Aorta (tissue), 5 donors: ENCODE results near the gene ZEB2. TPM values are rescaled to one million over a fixed set of nuclear protein-coding genes. Genes with fewer than 3 reads are reported as not detected.

Source experiments
- ATAC-seq: fragments of 200-7000 bp; cut with Tn5 transposase; one replicate; pipeline ENCODE4 v1.9.1; 2022; ENCODE audit warnings: moderate library complexity; ENCODE audit not compliant: low FRiP score
- DNase-seq, 2 donors: peaks; one replicate each; pipeline ENCODE4 v3.0.0-alpha.2; 2020
- H3K27ac ChIP-seq, 2 donors: one replicate each; pipeline ENCODE4 v1.5.1; 2013; ENCODE audit warnings: low read length in 2 of 2, mild to moderate bottlenecking in 2 of 2, moderate library complexity in 2 of 2, control low read depth in 1 of 2, inconsistent platforms in 1 of 2, low read depth in 1 of 2
- H3K27me3 ChIP-seq, 2 donors: one replicate each; pipeline ENCODE4 v1.6.1; 2013; ENCODE audit warnings: control low read depth in 1 of 2, low read length in 1 of 2, mild to moderate bottlenecking in 1 of 2, moderate library complexity in 1 of 2; ENCODE audit not compliant: insufficient read depth in 2 of 2, control insufficient read depth in 1 of 2
- H3K36me3 ChIP-seq, 2 donors: one replicate each; pipeline ENCODE4 v1.6.1; 2013; ENCODE audit warnings: control low read depth in 1 of 2, low read length in 1 of 2, mild to moderate bottlenecking in 1 of 2; ENCODE audit not compliant: insufficient read depth in 2 of 2, control insufficient read depth in 1 of 2
- H3K4me1 ChIP-seq, 2 donors: one replicate each; pipeline ENCODE4 v1.6.1; 2013; ENCODE audit warnings: low read length in 2 of 2, control low read depth in 1 of 2, mild to moderate bottlenecking in 1 of 2, moderate library complexity in 1 of 2; ENCODE audit not compliant: insufficient read depth in 2 of 2, control insufficient read depth in 1 of 2
- H3K4me3 ChIP-seq, 2 donors: one replicate each; pipeline ENCODE4 v1.5.1; 2013; ENCODE audit warnings: low read length in 2 of 2, control low read depth in 1 of 2, mild to moderate bottlenecking in 1 of 2
- H3K9me3 ChIP-seq: one replicate; pipeline ENCODE4 v1.6.1; 2013; ENCODE audit warnings: mild to moderate bottlenecking, low read length; ENCODE audit not compliant: control insufficient read depth
- WGBS, 2 donors: extraction: QIAGEN DNeasy Blood & Tissue Kit; methylation state at CpG; one replicate each; pipeline ENCODE4 v1.1.7; 2013; 5-methylcytosine and 5-hydroxymethylcytosine counted together
- intact Hi-C, 2 donors: fragments of 100-400 bp; cut with DNase I; formaldehyde crosslinking; loops; one replicate each; pipeline versions ENCODE4 v1.14.2 to v1.15.0; 2022
- polyA plus RNA-seq, 2 donors: library from polyadenylated mRNA; stranded (reverse); fragments of 200-250 nt; gene quantifications; one replicate each; pipeline ENCODE4 v1.2.3, GENCODE V29; 2013
- total RNA-seq, 2 donors: library from RNA; stranded (reverse); fragmentation: NEBNext Ultra II Directional; extraction: Animal tissue kit (Norgen Biotek cat#: 25700); gene quantifications; one replicate each; pipeline ENCODE4 v1.2.1, GENCODE V29; 2021
- donor health status: healthy with polysubstance abuse.
- donor health status: Bipolar disorder and iron deficiency.
- donor health status: DM: no; HTN: no; CAD: no.
- donor health status: DM: no; HTN: no; CAD: no.
- donor health status: DM: yes; HTN: yes; CAD: no.

The ZEB2 gene
- total and polyA plus RNA-seq, 4 donors, result 38.7 to 301 (median 121) TPM

DNA sequence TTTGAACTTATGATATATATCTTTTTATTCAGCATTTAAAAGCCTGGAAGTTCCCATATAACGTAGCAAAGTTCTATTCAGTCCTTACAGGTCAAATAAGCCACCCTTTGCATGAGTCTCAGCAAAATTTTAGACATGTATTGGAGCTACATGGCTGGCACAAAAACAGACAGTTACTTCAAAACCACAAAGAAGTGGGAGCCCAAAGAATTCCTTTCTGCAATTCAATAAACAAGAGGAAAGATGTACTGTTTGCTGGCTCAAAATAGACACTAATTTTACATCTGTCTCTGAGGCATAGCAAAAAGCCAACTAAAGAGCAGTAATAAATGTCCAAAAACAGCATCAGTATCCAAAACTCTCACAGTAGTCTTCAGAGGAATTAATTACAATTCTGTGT, 87.0 kb downstream of the ZEB2 start:
- peak overlapping the region in 1 of 2 donors; percentile 43 for H3K27ac ChIP-seq
- intact Hi-C loops, result loop anchor here in 1 of 2 donors (5.0 kb wide), 1 partner anchor 79 kb away; no protein-coding TSS in a partner anchor
- DNase-seq (no peak), ATAC-seq (no peak)
- no peaks in the 10 kb centered on the region for H3K36me3 ChIP-seq
- no peaks in the 10 kb centered on the region for H3K27me3 ChIP-seq
- H3K9me3 ChIP-seq, result no peaks in the 10 kb centered on the region
- peaks cover 4% of the 10 kb centered on the region in 2 donors for H3K4me1 ChIP-seq
- H3K4me3 ChIP-seq, result no peak overlapping the region
- WGBS, 2 donors, result 48 to 49% methylated on average over 1 of the region's 1 CpG

- no peaks in the 10 kb centered on the region for H3K27me3 ChIP-seq
- H3K4me1 ChIP-seq, result peaks cover 4% of the 10 kb centered on the region in 2 donors
- 33 to 36% methylated on average over 3 of the region's 3 CpGs for WGBS, 2 donors
- ATAC-seq, result no peak
- no peaks in the 10 kb centered on the region for H3K9me3 ChIP-seq
- H3K36me3 ChIP-seq, result no peaks in the 10 kb centered on the region
- intact Hi-C loops, result loop anchor here in 1 of 2 donors (5.0 kb wide), 1 partner anchor 80 kb away; no protein-coding TSS in a partner anchor
- no peak for DNase-seq
- H3K27ac ChIP-seq, result peak overlapping the region in 1 of 2 donors; percentile 97
- no peak overlapping the region for H3K4me3 ChIP-seq
Observed at GRCh38 chr2:144431998-144432397, 87.9 kb downstream of the ZEB2 start.

GRCh38 chr2:144431392-144431783, 88.5 kb downstream of the ZEB2 start:
- 0 to 5% methylated on average over 8 of the region's 8 CpGs for WGBS, 2 donors
- DNase-seq (no peak), ATAC-seq (peak; percentile 40)
- no peaks in the 10 kb centered on the region for H3K27me3 ChIP-seq
- peak overlapping the region; percentile 71 to 97 for H3K27ac ChIP-seq
- no peaks in the 10 kb centered on the region for H3K9me3 ChIP-seq
- intact Hi-C loops, result loop anchor here in 1 of 2 donors (5.0 kb wide), 1 partner anchor 81 kb away; no protein-coding TSS in a partner anchor
- H3K4me3 ChIP-seq, result peak overlapping the region; percentile 18 to 90
- no peaks in the 10 kb centered on the region for H3K36me3 ChIP-seq
- H3K4me1 ChIP-seq, result peaks cover 4% of the 10 kb centered on the region in 2 donors

- Histone ChIP-seq H3K27me3 (no peaks in the 10 kb centered on the region), H3K27ac (peak overlapping the region; percentile 71 to 97), H3K9me3 (no peaks in the 10 kb centered on the region), H3K4me1 (peaks cover 4% of the 10 kb centered on the region in 2 donors), H3K36me3 (no peaks in the 10 kb centered on the region), H3K4me3 (peak overlapping the region; percentile 18 to 90)
- ATAC-seq (peak; percentile 88), DNase-seq (peak in 1 of 2 donors; percentile 53)
- intact Hi-C loops, result loop anchor here in 1 of 2 donors (5.0 kb wide), 1 partner anchor 81 kb away; no protein-coding TSS in a partner anchor
- WGBS, 2 donors, result 3 to 7% methylated on average over 10 of the region's 10 CpGs
Observed at GRCh38 chr2:144430722-144431391, 89.1 kb downstream of the ZEB2 start.

GRCh38 chr2:144429396-144430112, 90.4 kb downstream of the ZEB2 start:
- no peaks in the 10 kb centered on the region for H3K27me3 ChIP-seq
- H3K27ac ChIP-seq, result peak overlapping the region in 1 of 2 donors; percentile 59
- no peaks in the 10 kb centered on the region for H3K36me3 ChIP-seq
- H3K4me3 ChIP-seq, result no peak overlapping the region
- H3K4me1 ChIP-seq, result peaks cover 2 to 4% of the 10 kb centered on the region in 2 donors
- intact Hi-C loops, result loop anchor here (5.0 to 10.0 kb wide), 3 partner anchors 83 to 97 kb away; a partner anchor contains a TSS
- peak in 1 of 2 donors; percentile 54 for DNase-seq
- ATAC-seq, result no peak
- 35 to 36% methylated on average over 6 of the region's 6 CpGs for WGBS, 2 donors
- no peaks in the 10 kb centered on the region for H3K9me3 ChIP-seq

- ATAC-seq (no peak), DNase-seq (no peak)
- Histone ChIP-seq H3K9me3 (no peaks in the 10 kb centered on the region), H3K36me3 (no peaks in the 10 kb centered on the region), H3K4me1 (peaks cover 2 to 4% of the 10 kb centered on the region in 2 donors), H3K27ac (no peak overlapping the region), H3K4me3 (no peak overlapping the region), H3K27me3 (no peaks in the 10 kb centered on the region)
- 5% methylated on average over 4 of the region's 4 CpGs for WGBS, 2 donors
- intact Hi-C loops, result loop anchor here (5.0 to 10.0 kb wide), 2 partner anchors 92 to 95 kb away; a partner anchor contains a TSS
Observed at GRCh38 chr2:144426981-144427479, 92.9 kb downstream of the ZEB2 start.

DNA sequence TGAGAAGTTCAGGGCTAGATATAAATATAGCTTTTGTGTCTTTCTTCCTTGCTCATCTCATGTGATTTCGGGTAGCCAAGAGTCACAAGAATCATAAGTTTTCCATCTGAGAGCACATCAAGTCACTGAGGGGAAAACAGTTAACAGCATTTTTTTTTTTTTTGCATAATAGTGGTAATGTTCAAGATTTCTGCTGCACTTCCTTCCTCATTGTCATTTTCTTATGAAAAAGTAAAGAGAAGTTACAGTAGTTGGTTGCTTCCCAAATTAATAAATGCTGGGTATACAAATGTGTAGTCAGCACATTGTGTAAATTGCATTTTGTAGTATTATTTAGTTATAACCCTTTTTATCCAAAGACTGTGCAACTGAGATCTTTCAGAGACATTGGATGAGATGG, 93.6 kb downstream of the ZEB2 start:
- Histone ChIP-seq H3K9me3 (no peaks in the 10 kb centered on the region), H3K36me3 (no peaks in the 10 kb centered on the region), H3K27ac (no peak overlapping the region), H3K4me1 (peaks cover under 1 to 2% of the 10 kb centered on the region in 2 donors), H3K27me3 (no peaks in the 10 kb centered on the region), H3K4me3 (no peak overlapping the region)
- intact Hi-C loops, result loop anchor here (5.0 to 10.0 kb wide), 2 partner anchors 92 to 94 kb away; a partner anchor contains a TSS
- 78 to 85% methylated on average over 1 of the region's 1 CpG for WGBS, 2 donors
- DNase-seq (no peak), ATAC-seq (no peak)

- Histone ChIP-seq H3K27me3 (no peaks in the 10 kb centered on the region), H3K4me3 (no peak overlapping the region), H3K9me3 (no peaks in the 10 kb centered on the region), H3K4me1 (no peaks in the 10 kb centered on the region), H3K36me3 (peaks cover 0 to 4% of the 10 kb centered on the region in 2 donors), H3K27ac (no peak overlapping the region)
- intact Hi-C loops, result loop anchor here (5.0 to 10.0 kb wide), 2 partner anchors 90 to 92 kb away; a partner anchor contains a TSS
- WGBS, 2 donors, result 95 to 97% methylated on average over 4 of the region's 4 CpGs
- ATAC-seq (no peak), DNase-seq (no peak)
Observed at GRCh38 chr2:144424559-144425240, 95.2 kb downstream of the ZEB2 start.
